LNCAP (cell line): ENCODE measurements around the gene RPEL1.

ENCODE experiments used
- TF ChIP-seq, protein P1 (sequence below): fragments of 450-650 bp; IDR thresholded peaks from 2 replicates; pipeline ENCODE4 v1.5.1; 2017; ENCODE audit warnings: mild to moderate bottlenecking

Gene RPEL1

DNA sequence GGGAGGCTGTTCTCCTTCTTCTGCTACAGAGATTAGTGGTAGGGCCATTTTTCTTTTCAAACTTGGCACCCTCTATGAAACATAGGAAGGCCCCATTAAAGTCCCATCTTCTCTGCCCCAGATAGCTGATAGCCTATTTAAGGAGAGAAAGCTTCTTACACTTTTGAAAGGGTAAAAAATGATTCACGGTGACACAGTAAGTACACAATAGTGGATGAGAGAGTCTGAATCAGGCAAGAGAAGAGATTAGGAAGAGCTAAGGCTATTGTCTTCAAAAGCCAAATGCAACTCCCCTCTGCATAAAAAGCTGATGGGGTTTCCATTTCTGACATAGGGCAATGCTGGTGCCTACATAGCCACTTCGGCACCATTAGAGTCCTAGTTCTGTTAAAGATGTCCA lies 34.8 kb downstream of the RPEL1 start:
- TF ChIP-seq, protein P1, sequence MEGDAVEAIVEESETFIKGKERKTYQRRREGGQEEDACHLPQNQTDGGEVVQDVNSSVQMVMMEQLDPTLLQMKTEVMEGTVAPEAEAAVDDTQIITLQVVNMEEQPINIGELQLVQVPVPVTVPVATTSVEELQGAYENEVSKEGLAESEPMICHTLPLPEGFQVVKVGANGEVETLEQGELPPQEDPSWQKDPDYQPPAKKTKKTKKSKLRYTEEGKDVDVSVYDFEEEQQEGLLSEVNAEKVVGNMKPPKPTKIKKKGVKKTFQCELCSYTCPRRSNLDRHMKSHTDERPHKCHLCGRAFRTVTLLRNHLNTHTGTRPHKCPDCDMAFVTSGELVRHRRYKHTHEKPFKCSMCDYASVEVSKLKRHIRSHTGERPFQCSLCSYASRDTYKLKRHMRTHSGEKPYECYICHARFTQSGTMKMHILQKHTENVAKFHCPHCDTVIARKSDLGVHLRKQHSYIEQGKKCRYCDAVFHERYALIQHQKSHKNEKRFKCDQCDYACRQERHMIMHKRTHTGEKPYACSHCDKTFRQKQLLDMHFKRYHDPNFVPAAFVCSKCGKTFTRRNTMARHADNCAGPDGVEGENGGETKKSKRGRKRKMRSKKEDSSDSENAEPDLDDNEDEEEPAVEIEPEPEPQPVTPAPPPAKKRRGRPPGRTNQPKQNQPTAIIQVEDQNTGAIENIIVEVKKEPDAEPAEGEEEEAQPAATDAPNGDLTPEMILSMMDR, result no peak

DNA sequence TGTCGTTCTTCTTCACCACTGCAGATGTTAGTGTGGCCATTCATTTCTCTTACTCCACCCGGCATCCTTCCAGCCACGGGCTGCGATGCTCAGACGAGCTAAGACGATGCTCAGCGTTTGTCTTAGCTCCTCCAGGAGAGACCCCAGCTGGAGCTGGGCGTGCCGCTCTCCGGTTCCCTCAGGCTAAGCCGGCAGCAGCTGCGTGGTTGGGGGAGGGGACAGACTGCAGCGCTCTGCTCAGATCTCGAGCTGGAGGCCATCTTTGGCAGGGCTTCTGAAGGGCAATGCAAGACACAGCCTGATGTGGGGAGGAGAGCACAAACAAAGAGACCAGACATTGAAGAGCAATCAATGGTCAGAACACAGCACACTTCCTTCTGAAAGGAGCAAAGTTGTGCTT lies 36.1 kb downstream of the RPEL1 start:
- TF ChIP-seq, protein P1, result no peak

DNA sequence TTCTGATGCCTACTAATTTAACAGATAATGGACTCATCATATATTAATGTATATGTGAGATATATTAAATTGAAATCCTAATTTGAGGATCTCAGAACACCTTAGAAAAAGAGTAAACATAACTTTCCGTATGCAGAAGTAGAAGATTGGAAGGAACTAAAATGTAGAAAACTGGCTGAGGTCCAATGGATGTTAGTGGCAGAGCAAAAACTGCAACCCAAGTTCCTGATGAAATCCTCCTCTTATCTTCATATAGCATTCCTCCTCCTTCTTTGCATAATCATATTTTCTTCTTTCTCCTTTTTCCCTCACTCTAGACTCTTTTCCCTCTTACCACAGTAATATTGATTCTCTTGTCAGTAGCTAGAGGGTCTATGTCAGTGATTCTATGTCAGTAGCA lies 37.3 kb downstream of the RPEL1 start:
- TF ChIP-seq, protein P1, result no peak

DNA sequence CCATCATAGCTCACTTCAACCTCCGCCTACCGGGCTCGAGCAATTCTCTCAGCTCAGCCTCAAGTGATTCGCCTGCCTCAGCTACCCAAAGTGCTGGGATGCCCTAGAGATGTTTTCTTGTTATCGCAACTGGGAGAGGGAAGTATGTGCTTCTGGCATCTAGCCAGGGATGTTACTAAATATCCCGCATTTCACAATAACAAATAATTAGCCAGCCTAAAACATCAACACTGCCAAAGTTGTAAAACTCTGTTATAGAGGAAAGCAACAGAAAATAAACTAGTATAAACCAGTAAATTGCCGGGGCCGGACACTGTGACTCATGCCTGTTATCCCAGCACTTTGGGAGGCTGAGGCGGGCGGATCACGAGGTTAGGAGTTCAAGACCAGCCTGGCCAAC lies 38.5 kb downstream of the RPEL1 start:
- TF ChIP-seq, protein P1, result no peak

DNA sequence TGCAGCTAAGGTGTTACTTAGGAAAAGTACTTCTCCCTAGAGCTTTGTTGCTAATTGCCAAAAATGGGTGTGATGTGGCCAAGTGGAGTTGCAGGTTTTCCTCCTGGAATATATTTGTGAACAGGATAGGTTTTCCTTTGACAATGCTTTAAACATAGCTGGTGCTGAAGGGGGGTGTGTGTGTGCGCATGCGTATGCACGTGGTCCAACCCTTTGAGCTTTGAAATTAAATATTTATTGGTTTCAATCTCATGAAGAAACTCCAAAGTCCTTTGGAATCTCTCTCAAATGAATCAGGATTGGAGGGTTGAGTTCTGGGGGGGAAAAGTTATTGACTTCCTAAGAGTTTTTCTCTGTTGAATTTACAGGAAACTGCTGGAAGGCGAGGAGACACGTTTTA lies 42.3 kb downstream of the RPEL1 start:
- TF ChIP-seq, protein P1, result no peak

DNA sequence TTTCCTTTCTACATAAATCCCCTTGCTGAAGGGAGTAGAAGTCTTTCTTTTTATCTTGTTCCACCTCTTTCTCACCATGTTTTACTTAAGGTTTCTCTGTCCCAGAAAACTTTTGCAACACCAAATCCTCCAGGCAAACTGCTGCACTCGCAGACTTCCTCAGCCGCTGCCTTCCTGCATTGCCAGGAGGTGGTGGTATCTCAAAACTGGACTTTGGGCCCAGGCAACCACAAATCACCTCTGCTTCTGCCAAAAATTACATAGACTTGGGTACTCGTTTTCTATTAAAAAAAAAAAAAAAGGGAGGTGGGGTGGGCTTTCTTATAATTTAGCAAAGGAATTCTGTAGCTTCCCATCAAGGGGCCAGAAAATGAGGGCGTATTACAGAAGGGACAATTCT lies 45.9 kb downstream of the RPEL1 start:
- TF ChIP-seq, protein P1, result no peak

DNA sequence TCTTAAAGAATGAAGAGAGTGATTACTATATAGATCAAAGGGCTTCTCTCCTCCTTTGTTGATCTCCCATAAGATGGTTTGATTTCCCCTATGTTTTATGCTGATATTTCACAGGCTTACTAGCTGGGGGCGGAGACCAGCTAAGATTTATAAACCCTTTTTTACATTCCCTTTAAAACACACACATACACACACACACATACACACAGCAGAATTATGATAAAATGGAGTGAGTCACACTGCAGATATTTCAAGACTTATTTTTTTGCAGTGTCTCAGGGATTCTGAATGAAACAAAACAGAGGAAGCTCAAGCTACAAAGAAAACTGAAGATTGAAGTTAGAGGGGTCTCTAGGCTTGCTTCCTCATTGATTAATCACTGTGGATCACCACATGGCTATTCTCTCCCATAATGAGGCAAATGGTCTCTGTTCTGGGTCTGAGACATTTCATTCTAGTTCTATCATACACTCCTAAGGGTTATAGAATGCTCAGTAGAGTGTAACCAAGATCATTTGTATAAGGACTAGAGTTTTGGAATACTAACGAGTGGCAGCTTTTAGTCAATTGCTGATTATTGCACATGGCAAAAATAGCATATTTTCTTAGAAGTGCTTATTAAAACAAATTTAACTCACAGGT lies 49.8 kb downstream of the RPEL1 start:
- TF ChIP-seq, protein P1, result no peak
